ENCODE results near the gene EEF1AKMT4.
"Not testable (repeated sequence)": the region's sequence is repeated elsewhere in the genome, so short reads cannot be mapped to it uniquely, and the experiment has no call there.

The EEF1AKMT4 gene

GRCh38 chr3:184261270-184261853 lies 11.9 kb downstream of the EEF1AKMT4 start, which contains the start of gene CAMK2N2:
CAMK2N2 (minus strand) TSS chr3:184261553; CDS start chr3:184261285, 268 bp downstream.
- peak; percentile 34 to 39 for DNase-seq

GRCh38 chr3:184261854-184262763 lies 12.6 kb downstream of the EEF1AKMT4 start:
- peak; percentile 38 to 46 for DNase-seq

GRCh38 chr3:184262764-184263179 lies 13.3 kb downstream of the EEF1AKMT4 start:
- no peak for DNase-seq

GRCh38 chr3:184267249-184267648 lies 17.8 kb downstream of the EEF1AKMT4 start:
- not testable (repeated sequence) for DNase-seq

- DNase-seq: no peak
Measured at GRCh38 chr3:184272269-184272668, 22.8 kb downstream of the EEF1AKMT4 start.

GRCh38 chr3:184275381-184275701 lies 25.9 kb downstream of the EEF1AKMT4 start:
- DNase-seq: no peak

GRCh38 chr3:184275961-184276910 lies 26.8 kb downstream of the EEF1AKMT4 start, which contains the start of gene ECE2:
ECE2 (plus strand) TSS chr3:184276022; CDS start chr3:184276154, 132 bp downstream.
- no peak for DNase-seq

GRCh38 chr3:184277366-184277765 lies 27.9 kb downstream of the EEF1AKMT4 start:
- DNase-seq: no peak

GRCh38 chr3:184282941-184283340 lies 33.5 kb downstream of the EEF1AKMT4 start:
- no peak for DNase-seq

- DNase-seq: no peak
Measured at GRCh38 chr3:184283681-184284080, 34.2 kb downstream of the EEF1AKMT4 start.

- DNase-seq: peak in 1 of 2 experiments; percentile 28
Measured at GRCh38 chr3:184284696-184285095, 35.2 kb downstream of the EEF1AKMT4 start.

- DNase-seq: peak; percentile 58
Measured at GRCh38 chr3:184289426-184289938, 40.0 kb downstream of the EEF1AKMT4 start.

GRCh38 chr3:184290331-184290730 lies 40.9 kb downstream of the EEF1AKMT4 start:
- DNase-seq: no peak

GRCh38 chr3:184291044-184291737 lies 41.7 kb downstream of the EEF1AKMT4 start:
- no peak for DNase-seq

GRCh38 chr3:184291738-184292445 lies 42.4 kb downstream of the EEF1AKMT4 start:
- DNase-seq: no peak

- no peak for DNase-seq
Measured at GRCh38 chr3:184295771-184296170, 46.3 kb downstream of the EEF1AKMT4 start.

- no peak for DNase-seq
Measured at GRCh38 chr3:184296616-184297015, 47.1 kb downstream of the EEF1AKMT4 start.

GRCh38 chr3:184298759-184299487 lies 49.5 kb downstream of the EEF1AKMT4 start, which contains the start of gene PSMD2:
PSMD2 (plus strand) TSS chr3:184299241; CDS start chr3:184299267, 26 bp downstream.
- DNase-seq: peak; percentile 98 to 99

GRCh38 chr3:184299488-184300377 lies 50.3 kb downstream of the EEF1AKMT4 start:
- no peak for DNase-seq
